ENCODE results near the gene JCAD. TPM values are rescaled to one million over a fixed set of nuclear protein-coding genes. Genes with fewer than 3 reads are reported as not detected.

JCAD gene
- total RNA-seq, 1 experiment from 2014 or later: 0.54 TPM

DNA sequence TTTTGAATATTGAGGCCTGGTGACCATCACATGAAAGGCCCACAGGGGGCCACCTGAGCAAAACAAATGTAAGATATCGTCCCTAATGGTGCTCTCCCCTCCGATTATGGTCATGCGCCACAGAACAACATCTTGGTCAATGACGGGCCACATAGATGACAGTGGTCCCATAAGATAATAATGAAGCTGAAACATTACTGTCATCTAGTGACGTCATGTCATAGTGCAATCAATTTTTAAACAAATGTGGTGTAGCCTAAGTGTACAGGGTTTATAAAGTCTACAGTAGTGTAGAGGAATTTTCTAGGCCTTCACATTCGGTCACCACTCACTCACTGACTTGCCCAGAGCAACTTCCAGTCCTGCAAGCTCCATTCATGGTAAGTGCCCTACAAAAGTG lies 36.8 kb downstream of the JCAD start:
- Mint-ChIP-seq H3K4me1 (ENCODE audit: low read depth, unreplicated experiment) (peaks cover 8% of the 10 kb centered on the region), H3K27me3 (ENCODE audit: unreplicated experiment) (no peaks in the 10 kb centered on the region), H3K27ac (ENCODE audit: unreplicated experiment) (no peak overlapping the region), H3K4me3 (ENCODE audit: low read depth, unreplicated experiment) (no peak overlapping the region), H3K9me3 (ENCODE audit: low read depth, unreplicated experiment) (no peaks in the 10 kb centered on the region), H3K36me3 (ENCODE audit: insufficient read depth, unreplicated experiment) (no peaks in the 10 kb centered on the region)
- CTCF ChIA-PET: interaction anchor here (0.6 kb wide), 1 partner anchor 404 kb away, joined by 3 read pairs; no protein-coding TSS in a partner anchor
- TF ChIP-seq, protein P1, sequence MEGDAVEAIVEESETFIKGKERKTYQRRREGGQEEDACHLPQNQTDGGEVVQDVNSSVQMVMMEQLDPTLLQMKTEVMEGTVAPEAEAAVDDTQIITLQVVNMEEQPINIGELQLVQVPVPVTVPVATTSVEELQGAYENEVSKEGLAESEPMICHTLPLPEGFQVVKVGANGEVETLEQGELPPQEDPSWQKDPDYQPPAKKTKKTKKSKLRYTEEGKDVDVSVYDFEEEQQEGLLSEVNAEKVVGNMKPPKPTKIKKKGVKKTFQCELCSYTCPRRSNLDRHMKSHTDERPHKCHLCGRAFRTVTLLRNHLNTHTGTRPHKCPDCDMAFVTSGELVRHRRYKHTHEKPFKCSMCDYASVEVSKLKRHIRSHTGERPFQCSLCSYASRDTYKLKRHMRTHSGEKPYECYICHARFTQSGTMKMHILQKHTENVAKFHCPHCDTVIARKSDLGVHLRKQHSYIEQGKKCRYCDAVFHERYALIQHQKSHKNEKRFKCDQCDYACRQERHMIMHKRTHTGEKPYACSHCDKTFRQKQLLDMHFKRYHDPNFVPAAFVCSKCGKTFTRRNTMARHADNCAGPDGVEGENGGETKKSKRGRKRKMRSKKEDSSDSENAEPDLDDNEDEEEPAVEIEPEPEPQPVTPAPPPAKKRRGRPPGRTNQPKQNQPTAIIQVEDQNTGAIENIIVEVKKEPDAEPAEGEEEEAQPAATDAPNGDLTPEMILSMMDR (IDR thresholded peaks at IDR 0.05; ENCODE audit: unreplicated experiment): no peak
- DNase-seq: no peak
- intact Hi-C loops (cut with micrococcal nuclease; ENCODE audit: unreplicated experiment): no loop called here
- no TSS peak for BruUV-seq (replicated peaks)

DNA sequence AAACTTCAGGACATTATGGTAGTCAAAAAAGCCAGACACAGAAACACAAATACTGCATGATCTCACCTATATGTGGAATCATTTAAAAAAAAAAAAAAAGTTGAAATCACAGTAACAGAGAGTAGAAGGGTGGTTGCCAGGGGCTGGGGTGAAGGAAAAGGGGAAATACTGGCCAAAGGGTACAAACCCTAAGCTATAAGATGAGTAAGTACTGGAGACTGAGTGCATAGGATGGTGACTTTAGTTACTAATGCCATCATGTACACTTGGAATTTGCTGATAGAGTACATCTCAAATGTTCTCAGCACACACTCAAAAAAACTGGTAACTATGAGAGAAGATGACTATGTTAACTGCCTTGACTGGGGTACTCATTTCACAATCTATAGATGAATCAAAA lies 39.9 kb downstream of the JCAD start:
- no peak for DNase-seq
- Mint-ChIP-seq H3K27ac (ENCODE audit: unreplicated experiment) (no peak overlapping the region), H3K4me3 (ENCODE audit: low read depth, unreplicated experiment) (no peak overlapping the region), H3K4me1 (ENCODE audit: low read depth, unreplicated experiment) (no peaks in the 10 kb centered on the region), H3K27me3 (ENCODE audit: unreplicated experiment) (no peaks in the 10 kb centered on the region), H3K36me3 (ENCODE audit: insufficient read depth, unreplicated experiment) (no peaks in the 10 kb centered on the region), H3K9me3 (ENCODE audit: low read depth, unreplicated experiment) (no peaks in the 10 kb centered on the region)
- intact Hi-C loops (cut with micrococcal nuclease; ENCODE audit: unreplicated experiment): no loop called here
- BruUV-seq (replicated peaks): no TSS peak
- TF ChIP-seq, protein P1 (IDR thresholded peaks at IDR 0.05; ENCODE audit: unreplicated experiment): no peak
- CTCF ChIA-PET: interaction anchor here (1.4 kb wide), 1 partner anchor 17 kb away, joined by 10 read pairs; no protein-coding TSS in a partner anchor

DNA sequence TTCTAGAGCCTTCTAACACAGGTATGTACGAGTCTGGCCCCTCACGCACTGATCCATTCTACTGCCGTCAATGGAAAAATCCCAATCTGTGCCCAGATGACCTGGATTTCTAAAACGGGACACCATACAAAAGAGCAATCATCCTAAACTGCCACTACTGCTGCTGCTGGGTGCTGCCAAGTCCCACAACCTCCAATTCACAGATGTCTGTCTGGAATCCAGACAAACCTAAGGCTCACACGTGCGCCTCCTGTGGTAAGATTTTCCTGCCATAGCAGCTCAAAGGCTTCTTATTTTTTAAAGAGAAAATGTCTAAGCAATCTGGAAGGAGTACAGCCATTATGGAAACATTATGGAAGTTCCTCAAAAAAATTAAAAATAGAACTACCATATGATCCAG lies 40.9 kb downstream of the JCAD start:
- intact Hi-C loops (cut with micrococcal nuclease; ENCODE audit: unreplicated experiment): no loop called here
- H3K4me3 Mint-ChIP-seq (ENCODE audit: low read depth, unreplicated experiment): no peak overlapping the region
- H3K36me3 Mint-ChIP-seq (ENCODE audit: insufficient read depth, unreplicated experiment): no peaks in the 10 kb centered on the region
- no peaks in the 10 kb centered on the region for H3K4me1 Mint-ChIP-seq (ENCODE audit: low read depth, unreplicated experiment)
- BruUV-seq (replicated peaks): no TSS peak
- DNase-seq: no peak
- CTCF ChIA-PET: interaction anchor here (0.7 kb wide), 2 partner anchors 44 to 266 kb away, joined by 3 to 4 read pairs; no protein-coding TSS in a partner anchor
- H3K9me3 Mint-ChIP-seq (ENCODE audit: low read depth, unreplicated experiment): no peaks in the 10 kb centered on the region
- TF ChIP-seq, protein P1 (IDR thresholded peaks at IDR 0.05; ENCODE audit: unreplicated experiment): no peak
- H3K27ac Mint-ChIP-seq (ENCODE audit: unreplicated experiment): no peak overlapping the region
- H3K27me3 Mint-ChIP-seq (ENCODE audit: unreplicated experiment): no peaks in the 10 kb centered on the region

DNA sequence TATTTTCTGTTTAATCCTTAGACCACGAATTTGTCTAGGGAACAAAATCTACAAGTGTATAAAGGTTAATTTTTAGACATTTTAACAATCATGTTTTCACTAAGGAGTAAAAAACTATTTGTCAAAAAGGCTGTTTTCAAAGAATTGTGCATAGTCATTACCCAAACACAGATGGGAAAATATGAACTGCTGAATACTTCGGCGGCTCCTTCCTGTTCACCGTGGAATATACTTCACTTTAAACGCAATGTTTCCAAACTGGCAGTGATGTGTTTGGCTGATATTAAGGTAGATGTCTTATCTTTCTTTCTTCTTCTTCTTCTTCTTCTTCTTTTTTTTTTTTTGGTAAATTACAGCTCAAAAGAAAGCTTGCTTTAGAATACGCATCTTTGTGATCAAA lies 41.4 kb downstream of the JCAD start:
- CTCF ChIA-PET: interaction anchor here (0.7 kb wide), 1 partner anchor 44 kb away, joined by 3 read pairs; no protein-coding TSS in a partner anchor
- TF ChIP-seq, protein P1 (IDR thresholded peaks at IDR 0.05; ENCODE audit: unreplicated experiment): no peak
- no peak for DNase-seq
- Mint-ChIP-seq H3K27ac (ENCODE audit: unreplicated experiment) (no peak overlapping the region), H3K36me3 (ENCODE audit: insufficient read depth, unreplicated experiment) (no peaks in the 10 kb centered on the region), H3K4me1 (ENCODE audit: low read depth, unreplicated experiment) (no peaks in the 10 kb centered on the region), H3K9me3 (ENCODE audit: low read depth, unreplicated experiment) (no peaks in the 10 kb centered on the region), H3K4me3 (ENCODE audit: low read depth, unreplicated experiment) (no peak overlapping the region), H3K27me3 (ENCODE audit: unreplicated experiment) (no peaks in the 10 kb centered on the region)
- no TSS peak for BruUV-seq (replicated peaks)
- intact Hi-C loops (cut with micrococcal nuclease; ENCODE audit: unreplicated experiment): no loop called here

Data from Calu3 (cell line).